ENCODE measurements around the gene KLLN.

DNA sequence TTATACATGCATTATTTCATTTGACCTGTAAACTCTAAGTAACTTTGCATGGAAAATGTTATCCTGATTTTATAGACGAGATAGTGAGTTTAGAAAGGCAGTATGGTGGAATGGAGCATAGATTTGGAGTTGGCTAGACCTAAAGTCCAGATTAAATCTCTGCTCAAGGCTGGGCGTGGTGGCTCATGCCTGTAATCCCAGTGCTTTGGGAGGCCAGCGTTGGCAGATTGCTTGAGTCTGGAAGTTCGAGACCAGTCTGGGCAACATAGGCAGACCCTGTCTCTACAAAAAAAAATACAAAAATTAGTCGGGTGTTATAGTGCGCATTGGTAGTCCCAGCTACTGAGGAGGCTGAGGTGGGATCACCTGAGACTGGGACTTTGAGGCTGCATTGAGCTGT is 9.5 kb upstream of the KLLN start:
- TF ChIP-seq POLR2A (IDR thresholded peaks at IDR 0.05) (no peak), EP300 (IDR thresholded peaks at IDR 0.05) (no peak), POLR2AphosphoS5 (IDR thresholded peaks at IDR 0.05) (no peak)
- TF ChIP-seq, protein P1, sequence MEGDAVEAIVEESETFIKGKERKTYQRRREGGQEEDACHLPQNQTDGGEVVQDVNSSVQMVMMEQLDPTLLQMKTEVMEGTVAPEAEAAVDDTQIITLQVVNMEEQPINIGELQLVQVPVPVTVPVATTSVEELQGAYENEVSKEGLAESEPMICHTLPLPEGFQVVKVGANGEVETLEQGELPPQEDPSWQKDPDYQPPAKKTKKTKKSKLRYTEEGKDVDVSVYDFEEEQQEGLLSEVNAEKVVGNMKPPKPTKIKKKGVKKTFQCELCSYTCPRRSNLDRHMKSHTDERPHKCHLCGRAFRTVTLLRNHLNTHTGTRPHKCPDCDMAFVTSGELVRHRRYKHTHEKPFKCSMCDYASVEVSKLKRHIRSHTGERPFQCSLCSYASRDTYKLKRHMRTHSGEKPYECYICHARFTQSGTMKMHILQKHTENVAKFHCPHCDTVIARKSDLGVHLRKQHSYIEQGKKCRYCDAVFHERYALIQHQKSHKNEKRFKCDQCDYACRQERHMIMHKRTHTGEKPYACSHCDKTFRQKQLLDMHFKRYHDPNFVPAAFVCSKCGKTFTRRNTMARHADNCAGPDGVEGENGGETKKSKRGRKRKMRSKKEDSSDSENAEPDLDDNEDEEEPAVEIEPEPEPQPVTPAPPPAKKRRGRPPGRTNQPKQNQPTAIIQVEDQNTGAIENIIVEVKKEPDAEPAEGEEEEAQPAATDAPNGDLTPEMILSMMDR (IDR thresholded peaks at IDR 0.05), result no peak
